ENCODE measurements around the gene CACNA2D3. TPM values are rescaled to one million over a fixed set of nuclear protein-coding genes. Genes with fewer than 3 reads are reported as not detected.

The CACNA2D3 gene
- polyA plus RNA-seq, 1 donor (not counting 4 experiments of a cell fraction or from before 2014, with no cell fraction given): 0.08 TPM

GRCh38 chr3:54134155-54134554 is 11.8 kb downstream of the CACNA2D3 start:
- Histone ChIP-seq H3K9ac (ENCODE audit: control insufficient read depth, extremely low read depth, insufficient read depth, low read length) (no peak overlapping the region), H3K79me2 (ENCODE audit: control insufficient read depth, insufficient read depth, low read length) (no peaks in the 10 kb centered on the region), H3K9me3 (ENCODE audit: control insufficient read depth, low read depth, low read length) (no peaks in the 10 kb centered on the region), H3K36me3 (ENCODE audit: control insufficient read depth in 2 of 2, extremely low read depth in 1 of 2, insufficient read depth in 2 of 2, low read length in 2 of 2) (no peaks in the 10 kb centered on the region), H3K27ac (ENCODE audit: control insufficient read depth, insufficient read depth, low read length) (no peak overlapping the region), H2AFZ (ENCODE audit: control insufficient read depth, low read length) (no peak overlapping the region), H3K27me3 (ENCODE audit: control insufficient read depth, extremely low read depth, insufficient read depth, low read length) (peaks cover 3% of the 10 kb centered on the region), H3K4me1 (ENCODE audit: control insufficient read depth, extremely low read depth, insufficient read depth, low read length) (no peaks in the 10 kb centered on the region), H3K9me1 (ENCODE audit: control insufficient read depth, extremely low read depth, insufficient read depth, low read length) (no peaks in the 10 kb centered on the region), H3K4me3 (ENCODE audit: control insufficient read depth in 2 of 3, extremely low read depth in 1 of 3, insufficient read depth in 2 of 3, low read depth in 1 of 3, low read length in 3 of 3) (no peak overlapping the region), H3K4me2 (ENCODE audit: control insufficient read depth, extremely low read depth, insufficient read depth, low read depth, low read length) (no peak overlapping the region), H4K20me1 (ENCODE audit: control insufficient read depth, extremely low read depth, insufficient read depth, low read length) (no peaks in the 10 kb centered on the region)
- FAIRE-seq: no peak
- no peak for TF ChIP-seq CTCF (optimal IDR thresholded peaks at IDR 0.05 in 1 of 3, IDR thresholded peaks at IDR 0.05 in 1 of 3, conservative IDR thresholded peaks at IDR 0.05 in 1 of 3; ENCODE audit: extremely low read depth in 1 of 3, insufficient read depth in 2 of 3, low read length in 3 of 3)
- TF ChIP-seq EZH2 (IDR thresholded peaks at IDR 0.05; ENCODE audit: low read length): no peak
- DNase-seq (ENCODE audit: low read depth, low spot score): no peak
- dilution Hi-C loops (cut with MboI; ENCODE audit: extremely low pct_ligation_motif_present, low sequenced_read_pairs): no loop called here

DNA sequence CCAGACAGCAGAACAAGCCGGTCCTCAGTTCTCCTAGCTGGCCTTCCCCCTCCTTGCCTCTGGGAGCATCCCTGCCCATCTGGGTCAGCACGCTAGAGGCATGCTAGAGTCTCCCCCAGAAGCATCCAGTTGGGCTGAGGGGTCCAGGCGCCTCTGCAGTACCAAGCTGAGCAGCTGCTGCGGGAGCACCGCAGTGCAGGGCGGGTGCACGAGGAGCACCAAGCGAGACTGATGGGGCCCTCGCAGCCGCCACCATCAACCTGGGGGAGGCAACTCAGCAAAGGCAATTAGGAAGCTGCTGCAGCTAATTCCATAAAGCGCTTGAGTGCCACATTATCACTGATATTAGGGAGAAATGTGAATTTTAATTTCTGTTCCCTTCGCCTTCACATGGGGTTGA is 12.4 kb downstream of the CACNA2D3 start:
- H3K27me3 ChIP-seq (ENCODE audit: control insufficient read depth, extremely low read depth, insufficient read depth, low read length): peaks cover 3% of the 10 kb centered on the region
- no peak for FAIRE-seq

More for the DNA sequence above, 12.4 kb downstream of the CACNA2D3 start:
- Histone ChIP-seq H3K9me3 (ENCODE audit: control insufficient read depth, low read depth, low read length) (no peaks in the 10 kb centered on the region), H2AFZ (ENCODE audit: control insufficient read depth, low read length) (no peak overlapping the region), H3K4me1 (ENCODE audit: control insufficient read depth, extremely low read depth, insufficient read depth, low read length) (no peaks in the 10 kb centered on the region), H3K4me2 (ENCODE audit: control insufficient read depth, extremely low read depth, insufficient read depth, low read depth, low read length) (no peak overlapping the region), H3K36me3 (ENCODE audit: control insufficient read depth in 2 of 2, extremely low read depth in 1 of 2, insufficient read depth in 2 of 2, low read length in 2 of 2) (no peaks in the 10 kb centered on the region), H4K20me1 (ENCODE audit: control insufficient read depth, extremely low read depth, insufficient read depth, low read length) (no peaks in the 10 kb centered on the region), H3K9me1 (ENCODE audit: control insufficient read depth, extremely low read depth, insufficient read depth, low read length) (no peaks in the 10 kb centered on the region), H3K27ac (ENCODE audit: control insufficient read depth, insufficient read depth, low read length) (no peak overlapping the region), H3K79me2 (ENCODE audit: control insufficient read depth, insufficient read depth, low read length) (no peaks in the 10 kb centered on the region), H3K4me3 (ENCODE audit: control insufficient read depth in 2 of 3, extremely low read depth in 1 of 3, insufficient read depth in 2 of 3, low read depth in 1 of 3, low read length in 3 of 3) (no peak overlapping the region), H3K9ac (ENCODE audit: control insufficient read depth, extremely low read depth, insufficient read depth, low read length) (no peak overlapping the region)
- dilution Hi-C loops (cut with MboI; ENCODE audit: extremely low pct_ligation_motif_present, low sequenced_read_pairs): no loop called here
- TF ChIP-seq CTCF (optimal IDR thresholded peaks at IDR 0.05 in 1 of 3, IDR thresholded peaks at IDR 0.05 in 1 of 3, conservative IDR thresholded peaks at IDR 0.05 in 1 of 3; ENCODE audit: extremely low read depth in 1 of 3, insufficient read depth in 2 of 3, low read length in 3 of 3): no peak
- TF ChIP-seq EZH2 (IDR thresholded peaks at IDR 0.05; ENCODE audit: low read length): no peak
- DNase-seq (ENCODE audit: low read depth, low spot score): no peak
